ENCODE measurements around the gene STIM2.

GRCh38 chr4:26867914-26868684 lies 7.5 kb downstream of the STIM2 start:
- TF ChIP-seq EZH2 (IDR thresholded peaks at IDR 0.05; ENCODE audit: low read length, missing control alignments) (no peak), CTCF (conservative IDR thresholded peaks at IDR 0.05 in 1 of 2, IDR thresholded peaks at IDR 0.05 in 1 of 2; ENCODE audit: low read depth in 1 of 2, low read length in 2 of 2) (no peak)
